NCI-H146 treated with DMSO at 0.1 percent for 48 hours (cell line): ENCODE results near the gene RUFY2.

Experiments used
- DNase-seq: peaks from one replicate; lab custom pipeline; 2025; ENCODE audit not compliant: unreplicated experiment; lab: John Stamatoyannopoulos, UW

RUFY2 gene

DNA sequence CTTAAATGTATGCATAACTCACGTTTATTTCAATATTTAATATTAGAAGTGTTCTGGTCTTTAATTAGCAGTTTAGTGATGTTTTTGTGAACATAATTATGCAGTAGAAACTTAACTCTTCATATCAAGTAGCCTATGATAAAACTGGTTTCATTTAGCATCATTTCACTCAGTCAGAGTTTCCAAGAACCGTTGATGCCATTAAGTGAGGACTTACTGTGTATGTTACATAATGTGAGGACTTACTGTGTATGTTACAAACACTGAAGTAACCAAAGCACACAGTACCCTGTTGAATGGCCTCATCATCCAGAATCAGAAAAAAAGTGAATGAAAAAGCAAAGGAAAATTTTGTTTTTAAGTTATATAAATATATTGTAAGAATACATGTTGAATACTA is 41.5 kb downstream of the RUFY2 start:
- DNase-seq, result no peak

DNA sequence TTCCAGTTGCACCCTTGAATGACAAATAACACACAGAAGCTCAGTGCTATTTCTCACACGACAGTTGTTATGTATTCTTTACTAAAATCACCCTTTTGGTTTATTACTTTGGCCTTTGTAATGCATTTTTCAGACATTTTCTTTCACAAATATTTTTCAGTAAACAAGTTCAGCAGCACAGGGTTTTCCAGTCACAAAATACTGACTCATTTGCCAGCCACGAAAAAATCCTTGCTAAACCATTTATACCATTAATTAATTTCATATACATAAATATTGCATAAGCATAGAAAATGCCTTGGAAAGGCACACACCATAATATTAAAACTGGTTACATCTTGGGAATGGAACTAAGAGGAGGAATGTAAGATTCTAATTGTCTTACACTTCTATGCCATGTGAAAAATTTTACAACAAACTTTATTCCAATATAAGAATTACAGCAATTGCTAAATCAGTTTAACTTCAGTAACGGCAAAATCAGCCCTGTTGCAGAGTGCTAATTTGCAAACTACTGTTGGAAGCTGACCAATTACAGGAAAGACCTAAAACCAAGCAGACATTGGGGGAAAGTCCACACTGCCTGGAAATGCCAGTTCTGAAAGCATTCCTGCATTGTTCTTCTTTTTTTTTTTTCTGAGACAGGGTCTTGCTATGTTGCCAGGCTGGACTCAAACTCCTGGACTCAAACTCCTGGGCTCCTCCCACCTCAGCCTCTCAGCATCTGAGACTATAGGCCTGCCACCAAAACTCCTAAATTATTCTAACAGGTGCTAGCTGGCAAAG is 42.8 kb downstream of the RUFY2 start:
- no peak for DNase-seq

DNA sequence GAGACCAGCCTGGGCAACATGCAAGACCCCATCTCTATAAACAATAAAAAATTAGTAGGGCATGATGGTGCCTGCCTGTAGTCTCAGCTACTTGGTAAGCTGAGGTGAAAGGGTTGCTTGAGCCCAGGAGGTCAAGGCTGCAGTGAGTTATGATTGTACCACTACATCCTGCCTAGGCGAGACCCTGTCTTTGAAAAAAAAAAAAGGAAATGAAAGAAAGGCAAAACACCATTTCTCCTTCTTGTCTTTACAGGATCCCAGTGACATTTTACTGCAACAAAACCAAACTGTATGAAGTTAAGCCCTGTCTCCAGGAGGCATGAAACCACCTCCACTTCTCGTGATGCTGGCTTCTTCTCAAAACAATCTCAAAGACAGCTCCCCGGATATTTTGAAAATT is 44.5 kb downstream of the RUFY2 start:
- no peak for DNase-seq

DNA sequence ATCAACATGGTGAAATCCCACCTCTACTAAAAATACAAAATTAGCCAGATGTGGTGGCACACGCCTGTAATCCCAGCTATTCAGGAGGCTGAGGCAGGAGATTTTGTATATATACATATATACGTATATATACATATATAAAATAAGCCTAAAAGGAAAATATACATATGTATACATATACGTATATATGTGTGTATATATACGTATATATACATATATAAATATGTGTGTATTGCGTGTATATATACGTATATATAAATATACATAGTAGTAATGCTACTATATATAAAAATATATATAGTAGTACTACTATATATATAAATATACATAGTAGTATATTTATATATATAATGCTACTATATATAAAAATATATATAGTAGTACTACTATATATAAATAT is 47.9 kb downstream of the RUFY2 start:
- DNase-seq, result no peak

DNA sequence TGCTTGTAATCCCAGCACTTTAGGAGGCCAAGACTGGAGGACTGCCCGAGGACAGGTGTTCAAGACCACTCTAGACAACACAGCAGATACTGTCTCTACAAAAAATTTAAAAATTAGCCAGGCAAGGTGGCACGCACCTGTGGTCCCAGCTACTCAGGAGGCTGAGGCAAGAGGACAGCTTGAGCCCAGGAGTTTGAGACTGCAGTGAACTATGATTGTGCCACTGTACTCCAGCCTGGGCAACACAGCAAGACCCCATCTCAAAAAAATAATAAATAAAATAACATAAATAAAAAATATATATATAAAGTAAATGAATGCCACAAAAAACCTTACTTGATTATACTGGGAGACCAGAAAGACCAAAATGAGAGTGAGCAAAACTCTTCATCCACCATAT is 53.5 kb downstream of the RUFY2 start:
- no peak for DNase-seq

DNA sequence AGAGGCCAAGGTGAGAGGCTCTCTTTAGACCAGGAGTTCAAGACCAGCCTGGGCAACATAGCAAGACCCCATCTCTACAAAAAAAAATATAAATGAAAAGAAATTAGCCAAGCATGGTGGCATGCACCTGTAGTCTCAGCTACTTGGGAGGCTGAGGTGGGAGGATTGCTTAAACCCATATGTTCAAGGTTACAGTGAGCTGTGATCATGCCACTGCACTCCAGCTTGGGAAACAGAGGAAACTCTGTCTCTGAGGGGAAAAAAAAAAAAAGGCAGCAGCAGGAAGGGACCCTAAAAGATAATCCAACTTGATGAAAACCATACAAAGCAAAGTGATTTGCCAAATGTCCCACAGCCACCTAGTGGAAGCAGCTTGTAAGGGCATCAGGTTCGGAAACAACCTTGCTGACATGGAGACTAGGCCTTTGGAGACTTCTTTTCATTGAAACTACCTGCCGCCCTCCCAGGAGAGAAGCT is 58.8 kb downstream of the RUFY2 start:
- DNase-seq, result peak; percentile 15

DNA sequence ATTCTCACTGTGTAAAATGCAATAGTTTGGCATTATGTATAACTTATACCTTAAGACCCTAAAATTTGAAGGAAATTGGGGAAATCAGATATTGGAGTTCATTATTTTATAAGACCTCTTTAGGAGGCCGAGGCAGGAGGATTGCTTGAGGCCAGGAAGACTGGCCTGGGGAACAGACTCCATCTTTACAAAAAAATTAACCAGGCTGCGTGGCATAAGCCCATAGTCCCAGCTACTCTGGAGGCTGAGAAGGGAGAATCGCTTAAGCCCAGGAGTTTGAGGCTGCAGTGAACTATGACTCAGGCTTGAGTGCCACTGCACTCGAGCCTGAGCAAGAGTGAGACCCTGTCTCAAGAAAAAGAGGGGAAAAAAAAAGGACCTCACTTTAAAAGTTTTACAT is 60.3 kb downstream of the RUFY2 start:
- no peak for DNase-seq

DNA sequence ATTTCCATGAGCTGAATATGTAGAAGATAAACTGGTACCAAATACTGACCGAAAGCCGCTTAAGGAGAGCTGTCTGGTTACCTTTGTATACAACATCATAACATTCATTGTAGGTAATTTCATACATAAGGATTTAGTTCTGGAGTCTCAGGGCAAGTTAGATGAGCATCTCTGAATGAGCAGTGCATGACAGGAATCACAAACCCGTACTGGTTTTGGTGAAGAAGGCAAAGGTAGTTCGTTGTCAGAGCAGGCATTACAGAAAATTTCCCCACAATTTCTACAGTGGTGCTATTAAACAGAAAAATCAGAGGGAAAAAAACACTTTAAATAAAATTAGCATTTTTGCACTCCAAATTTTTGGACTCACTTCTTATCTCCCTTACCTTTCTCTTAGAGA is 61.5 kb downstream of the RUFY2 start:
- DNase-seq, result no peak

DNA sequence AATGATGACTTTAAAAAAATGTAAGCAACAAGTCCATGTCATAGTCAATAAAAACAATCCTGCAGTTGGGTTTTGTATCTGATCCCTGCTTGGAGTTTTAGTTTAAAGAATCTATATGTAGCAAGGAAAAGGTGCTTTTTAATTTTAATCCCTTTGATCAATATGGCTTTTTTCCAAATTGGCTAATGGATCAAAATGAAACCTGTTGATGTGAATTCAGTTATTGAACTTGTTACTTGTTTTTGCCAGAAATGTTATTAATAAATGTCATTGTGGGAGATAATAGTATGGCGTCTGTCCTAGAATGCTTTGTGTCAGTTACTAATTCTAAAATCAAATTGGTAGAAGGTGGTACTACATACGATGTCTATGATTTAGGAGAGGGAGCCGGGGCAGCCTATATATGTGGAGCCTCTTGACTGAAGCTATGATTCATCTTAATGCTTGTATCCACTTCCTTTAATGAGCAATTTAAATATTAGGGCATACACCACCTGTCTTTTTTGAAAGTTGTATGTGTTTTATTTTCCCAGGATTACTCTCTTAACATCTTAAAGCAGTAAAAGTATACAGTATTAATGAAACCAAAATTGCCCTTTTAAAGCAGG is 64.1 kb downstream of the RUFY2 start:
- no peak for DNase-seq

DNA sequence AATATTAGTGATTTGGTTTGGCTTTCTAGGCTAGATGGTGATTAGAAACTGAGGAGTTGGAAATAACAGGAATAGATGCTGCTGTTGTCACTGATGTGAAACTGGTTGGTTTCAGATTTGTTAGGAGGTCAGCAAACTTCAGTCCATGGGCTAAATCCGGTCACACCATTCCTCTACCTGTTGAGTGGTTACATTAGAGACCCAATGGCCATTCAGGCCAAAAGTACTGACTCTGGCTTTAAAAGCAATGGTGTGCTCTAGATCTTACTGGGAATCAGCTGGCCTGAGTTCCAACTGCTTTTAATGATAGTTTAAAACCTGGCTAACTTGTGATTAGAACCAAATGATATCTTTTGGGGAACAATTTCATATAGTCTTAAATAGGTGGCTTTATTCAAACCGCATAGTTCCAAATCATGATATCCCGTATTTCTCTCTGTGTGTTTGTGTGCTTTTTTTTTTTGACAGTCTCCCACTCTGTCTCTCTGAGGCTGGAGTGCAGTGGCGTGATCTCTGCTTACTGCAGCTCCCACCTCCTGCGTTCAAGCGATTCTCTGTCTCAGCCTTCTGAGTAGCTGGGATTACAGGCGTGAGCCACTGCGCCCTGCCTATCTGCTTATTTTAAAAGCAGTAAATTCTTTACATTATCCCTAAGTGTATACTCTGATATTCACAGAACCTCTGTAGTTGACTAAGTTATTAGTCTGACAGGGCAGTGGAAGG is 66.6 kb downstream of the RUFY2 start:
- DNase-seq, result no peak

DNA sequence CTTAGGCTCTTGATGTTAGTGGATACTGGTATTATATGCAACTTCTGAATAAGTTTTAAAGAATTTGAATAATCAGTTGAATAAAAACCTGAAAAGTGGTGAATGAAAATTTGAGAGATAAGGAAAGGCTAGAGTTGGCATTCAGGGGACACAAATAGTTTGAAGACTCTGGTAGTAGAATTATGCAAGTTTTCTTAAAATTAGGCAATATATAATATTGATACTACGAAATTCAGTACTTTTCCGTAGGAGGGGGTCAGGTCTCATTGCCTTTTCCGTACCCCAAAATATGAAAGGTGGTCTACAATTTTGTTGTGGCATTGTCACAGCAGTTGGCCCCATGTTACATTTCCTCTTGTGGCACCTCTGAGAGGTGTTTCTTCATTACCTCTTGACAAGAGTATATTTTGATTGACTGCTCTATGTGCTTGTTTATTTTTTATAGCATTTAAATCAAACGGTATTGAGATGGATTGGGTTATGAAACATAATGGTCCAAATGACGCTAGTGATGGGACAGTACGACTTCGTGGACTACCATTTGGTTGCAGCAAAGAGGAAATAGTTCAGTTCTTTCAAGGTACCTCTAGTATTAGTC is 70.2 kb downstream of the RUFY2 start:
- no peak for DNase-seq

DNA sequence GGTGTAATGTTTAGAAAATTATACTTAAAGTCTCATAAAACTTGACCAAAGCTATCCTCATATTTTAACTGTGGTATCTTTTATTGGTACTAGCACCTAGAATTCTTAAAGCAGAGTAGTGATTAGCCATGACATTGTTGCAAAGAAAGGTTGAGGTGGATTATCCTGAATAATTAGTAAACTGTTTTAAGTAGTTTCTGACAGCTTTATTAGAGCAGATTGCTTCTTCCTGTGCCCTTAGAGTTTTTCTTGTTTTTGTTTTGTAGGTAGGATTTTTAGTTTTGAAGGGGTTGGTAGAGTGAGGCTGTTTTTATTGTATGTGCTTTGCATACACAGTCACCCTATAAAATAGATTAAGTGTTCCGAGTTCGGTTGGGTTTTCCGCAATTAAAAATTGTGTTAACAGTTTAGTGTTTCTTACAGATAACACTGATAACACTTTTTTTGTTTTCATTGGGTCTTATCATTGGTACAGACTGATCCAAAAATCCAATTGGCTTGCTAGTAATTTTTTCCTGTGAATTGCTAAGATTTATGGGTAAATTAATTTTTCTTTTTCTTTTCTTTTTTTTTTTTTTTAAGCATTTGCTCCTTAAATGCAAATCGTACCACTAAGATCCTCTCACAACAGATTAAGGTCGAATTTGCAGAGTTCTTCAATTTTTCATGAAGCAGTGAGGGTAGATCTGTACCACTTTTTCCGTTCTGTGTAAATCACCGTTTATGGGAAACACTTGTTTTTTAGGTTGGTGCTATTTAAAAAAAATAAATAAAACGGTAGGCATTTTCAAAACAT is 72.2 kb downstream of the RUFY2 start:
- no peak for DNase-seq

DNA sequence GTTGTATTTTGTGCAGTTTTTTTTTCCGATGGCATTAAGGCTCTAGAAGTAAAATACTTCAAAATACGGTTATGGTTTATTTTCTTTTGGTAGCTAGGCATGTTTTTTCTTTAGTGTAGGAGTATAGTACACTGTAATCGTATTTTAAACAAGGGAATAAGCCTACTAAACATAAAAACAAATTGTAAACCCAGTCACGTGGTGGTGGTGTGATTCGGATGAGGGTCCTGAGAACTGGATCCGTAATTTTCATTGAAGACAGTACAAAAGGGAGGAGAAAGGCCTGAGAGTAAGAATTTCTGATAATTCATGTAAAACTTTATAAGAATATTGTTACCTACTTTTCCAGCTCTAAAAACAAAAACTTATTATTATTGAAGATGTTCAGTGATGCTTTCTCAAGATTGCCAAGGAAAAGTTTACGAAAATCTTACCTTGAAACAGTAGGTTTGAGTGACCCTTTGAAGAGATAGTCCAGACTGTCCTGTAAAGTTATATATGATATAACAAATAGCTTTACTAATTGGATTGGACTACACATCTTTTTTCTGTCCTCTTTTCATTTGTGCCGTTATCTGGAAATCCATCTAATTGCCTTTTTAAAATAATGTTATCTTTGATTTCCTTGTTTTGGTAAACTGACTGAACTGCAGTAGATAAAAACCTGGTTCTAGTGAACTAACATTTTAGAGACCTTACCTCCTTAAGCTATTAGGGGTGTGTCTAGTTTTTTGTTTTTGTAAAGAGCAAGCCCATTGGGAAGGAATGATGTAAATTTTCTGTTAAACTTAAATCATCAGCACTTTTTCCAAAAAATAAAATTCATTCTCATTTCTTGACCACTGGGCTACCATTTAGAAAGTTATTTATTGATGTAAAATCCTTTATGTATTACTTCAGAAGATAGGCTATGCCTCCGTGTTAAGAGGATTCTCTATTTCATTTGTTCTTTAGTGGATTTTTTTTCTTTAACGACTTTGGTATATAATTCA is 73.3 kb downstream of the RUFY2 start:
- DNase-seq, result no peak

DNA sequence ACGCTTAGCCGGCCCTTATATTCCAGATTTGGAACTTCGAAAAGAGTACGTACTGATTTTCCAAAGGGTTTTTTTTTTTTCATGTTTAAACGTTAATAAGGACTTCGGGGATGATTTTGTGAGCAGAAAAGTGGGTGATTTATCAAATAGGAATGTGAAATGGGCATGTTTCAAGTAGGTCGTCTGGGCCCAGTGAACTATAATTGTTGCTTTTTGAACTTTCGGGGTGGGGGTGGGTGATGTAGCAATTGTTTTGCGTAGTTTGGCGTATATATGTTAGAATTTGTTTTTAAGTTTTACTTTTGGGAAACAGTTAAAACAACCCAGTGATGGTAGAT is 74.0 kb downstream of the RUFY2 start:
- no peak for DNase-seq

DNA sequence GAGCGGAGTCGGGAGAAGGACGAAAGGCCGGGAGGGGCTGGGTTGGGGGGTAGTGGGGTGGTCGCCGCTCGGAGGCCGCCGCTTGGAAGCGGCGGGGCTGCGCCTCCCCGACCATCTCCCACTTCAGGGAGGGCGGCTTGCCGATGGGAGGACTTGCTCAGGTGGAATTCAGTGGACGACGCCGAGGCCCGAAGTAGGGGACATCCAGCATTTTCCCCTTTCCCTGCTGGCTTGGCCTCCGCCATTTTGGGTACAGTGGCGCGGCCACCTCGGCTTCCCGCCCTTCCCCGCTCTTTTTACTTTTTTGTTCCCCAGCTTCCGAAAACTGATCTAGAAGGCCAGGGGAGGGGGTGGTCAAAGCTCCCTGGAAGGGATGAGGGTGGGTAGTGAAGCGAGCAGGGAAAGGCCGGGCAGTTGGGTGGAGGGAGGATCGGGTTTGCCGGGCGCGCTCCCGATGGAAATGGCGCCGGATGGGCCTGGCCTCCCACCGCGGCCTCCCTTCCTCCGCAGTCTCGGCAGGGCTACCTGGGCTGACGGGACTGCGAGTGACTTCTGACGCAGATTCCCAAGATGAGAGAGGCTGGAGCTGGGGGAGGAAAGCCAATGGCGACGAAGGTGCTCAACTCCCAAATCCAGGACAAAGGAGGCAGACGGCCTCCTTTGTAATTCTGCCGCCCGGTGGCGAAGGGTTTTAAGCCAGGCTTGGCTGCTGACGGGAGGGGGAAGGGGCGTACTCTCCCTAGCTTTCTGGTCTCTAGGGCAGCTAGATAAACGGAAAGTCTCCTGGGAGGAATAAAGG is 74.6 kb downstream of the RUFY2 start, which contains the start of gene PBLD:
PBLD (minus strand) TSS at position 670 of the 799 bp plus-strand sequence. CDS start 26,084 bp downstream, outside the sequence.
- peak; percentile 68 for DNase-seq

DNA sequence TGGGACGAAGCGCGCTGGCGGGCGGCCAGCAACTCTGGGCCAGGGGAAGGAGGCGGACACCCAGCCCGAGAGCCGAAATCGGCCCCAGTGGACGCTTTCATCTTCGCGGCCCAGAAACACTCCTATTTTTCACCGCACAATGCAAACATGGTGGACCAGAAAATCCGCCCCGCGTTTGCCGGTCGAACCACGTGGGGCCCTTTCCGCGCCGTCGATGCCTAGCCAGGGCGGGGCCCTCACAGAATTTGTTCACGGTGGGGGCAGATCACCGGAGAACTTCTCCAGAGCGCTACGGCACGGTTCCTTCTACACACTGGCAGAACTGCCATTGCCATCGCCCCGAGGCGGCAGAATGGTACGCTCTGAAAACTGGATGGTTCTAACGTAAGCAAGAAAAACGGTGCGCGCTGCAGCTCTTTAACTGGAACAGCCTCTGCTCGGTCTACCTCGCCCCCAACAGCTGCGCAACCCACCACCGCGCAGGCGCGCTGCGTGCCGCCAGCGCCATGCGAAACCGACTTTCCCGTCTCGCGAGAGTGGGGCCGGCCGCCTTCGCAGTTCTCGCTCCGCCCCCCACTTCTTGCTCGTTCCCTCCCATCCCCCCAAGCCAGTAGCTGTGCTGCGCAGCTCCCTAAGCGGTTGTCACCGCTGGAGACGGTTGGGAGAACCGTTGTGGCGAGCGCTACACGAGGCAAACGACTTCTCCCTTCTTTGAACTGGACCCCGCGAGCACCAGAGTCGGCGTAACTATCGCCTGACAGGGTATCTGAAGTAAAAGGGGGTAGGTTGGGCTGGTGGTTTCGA is 75.4 kb downstream of the RUFY2 start, which contains the start of gene HNRNPH3:
HNRNPH3 (plus strand) TSS at position 610 of the 804 bp plus-strand sequence. CDS start 5,158 bp downstream, outside the sequence.
- DNase-seq, result peak; percentile 89

DNA sequence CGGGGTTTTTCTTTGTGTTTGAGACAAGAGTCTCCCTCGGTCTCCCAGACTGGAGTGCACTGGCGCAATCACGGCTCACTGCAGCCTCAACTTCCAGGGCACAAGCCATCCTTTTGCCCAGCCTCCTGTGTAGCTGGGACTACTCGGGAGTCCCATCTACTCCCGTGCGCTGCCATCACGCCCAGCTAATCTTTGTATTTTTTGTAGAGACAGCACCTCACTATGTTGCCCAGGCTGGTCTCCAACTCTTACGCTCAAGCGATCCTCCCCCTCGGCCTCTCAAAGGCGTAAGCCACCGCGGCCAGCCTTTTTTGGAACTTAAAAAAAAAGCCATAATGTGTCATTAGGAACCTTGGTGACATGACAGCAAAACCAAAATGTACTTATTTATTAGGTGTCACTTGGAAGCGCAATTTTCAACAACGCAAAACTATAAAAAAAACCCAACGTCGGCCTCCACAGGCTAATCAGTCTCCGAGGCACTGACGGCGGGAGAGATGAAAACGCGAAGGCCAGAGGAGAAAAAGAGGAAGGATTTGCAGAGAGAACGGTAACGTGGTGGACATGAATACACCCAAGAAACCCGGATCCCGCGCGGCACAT is 76.1 kb downstream of the RUFY2 start:
- DNase-seq, result peak; percentile 32

DNA sequence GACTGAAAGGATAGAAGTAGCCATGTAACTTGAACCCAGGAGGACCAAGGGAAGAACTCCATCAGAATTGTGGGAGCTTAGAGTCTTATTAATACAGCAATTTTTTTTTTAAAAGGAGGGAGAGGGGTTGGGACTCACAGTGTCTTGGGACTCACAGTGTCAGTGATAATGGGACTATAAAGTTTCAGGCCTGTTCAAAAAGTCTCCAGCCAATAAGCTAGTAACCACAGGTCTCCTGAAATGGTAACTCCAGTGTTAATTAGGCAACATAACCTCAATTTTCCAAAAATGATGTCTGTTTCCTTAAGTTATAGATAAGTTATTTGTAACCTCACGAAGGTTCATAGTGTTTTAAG is 77.6 kb downstream of the RUFY2 start:
- no peak for DNase-seq
